EH (cell line): ENCODE measurements around the gene TOE1.
"Not testable (repeated sequence)": the region's sequence is repeated elsewhere in the genome, so short reads cannot be mapped to it uniquely, and the experiment has no call there.

ENCODE experiments used
- DNase-seq: peaks from one replicate; pipeline ENCODE4 v3.0.0-alpha.2; 2015; ENCODE audit warnings: low read depth

Gene TOE1

GRCh38 chr1:45339789-45340558, at the start of gene TOE1, which contains the start of gene MUTYH:
TOE1 (plus strand) TSS chr1:45340170; CDS start chr1:45340253, 83 bp downstream.
MUTYH (minus strand) TSS chr1:45340440; CDS start chr1:45334505, 5,935 bp downstream.
- peak; percentile 92 for DNase-seq

GRCh38 chr1:45291002-45291401, 49.0 kb upstream of the TOE1 start:
- DNase-seq: not testable (repeated sequence)

GRCh38 chr1:45291716-45292115, 48.3 kb upstream of the TOE1 start:
- no peak for DNase-seq

GRCh38 chr1:45297666-45298356, 42.2 kb upstream of the TOE1 start:
- DNase-seq: no peak

GRCh38 chr1:45299296-45299695, 40.7 kb upstream of the TOE1 start:
- no peak for DNase-seq

GRCh38 chr1:45299981-45300668, 39.8 kb upstream of the TOE1 start:
- DNase-seq: peak; percentile 78

- DNase-seq: no peak
Measured at GRCh38 chr1:45300669-45300997, 39.3 kb upstream of the TOE1 start.

- no peak for DNase-seq
Measured at GRCh38 chr1:45302505-45303150, 37.3 kb upstream of the TOE1 start.

- DNase-seq: peak; percentile 98
Measured at GRCh38 chr1:45303520-45304310, 36.3 kb upstream of the TOE1 start.

- DNase-seq: peak; percentile 20
Measured at GRCh38 chr1:45304311-45305081, 35.5 kb upstream of the TOE1 start.

GRCh38 chr1:45305231-45305630, 34.7 kb upstream of the TOE1 start:
- DNase-seq: no peak

GRCh38 chr1:45306319-45306718, 33.7 kb upstream of the TOE1 start:
- peak; percentile 63 for DNase-seq

- no peak for DNase-seq
Measured at GRCh38 chr1:45306905-45307304, 33.1 kb upstream of the TOE1 start.

- no peak for DNase-seq
Measured at GRCh38 chr1:45314266-45314665, 25.7 kb upstream of the TOE1 start.

GRCh38 chr1:45317166-45317565, 22.8 kb upstream of the TOE1 start:
- DNase-seq: no peak

- no peak for DNase-seq
Measured at GRCh38 chr1:45319761-45320160, 20.2 kb upstream of the TOE1 start.

- no peak for DNase-seq
Measured at GRCh38 chr1:45321444-45321843, 18.5 kb upstream of the TOE1 start.

- DNase-seq: peak; percentile 62
Measured at GRCh38 chr1:45322486-45323040, 17.4 kb upstream of the TOE1 start.

GRCh38 chr1:45325851-45326506, 14.0 kb upstream of the TOE1 start:
- DNase-seq: peak; percentile 27
